ENCODE data around the gene ADGRL4.

ADGRL4 gene

GRCh38 chr1:78919150-78919549 lies 87.4 kb downstream of the ADGRL4 start:
- TF ChIP-seq ZNF174 (tag by site-specific recombination; IDR thresholded peaks at IDR 0.05) (no peak), ZNF221 (tag by site-specific recombination; IDR thresholded peaks at IDR 0.05; ENCODE audit: borderline replicate concordance) (no peak), ZNF544 (tag by site-specific recombination; IDR thresholded peaks at IDR 0.05) (no peak), MYNN (tag by site-specific recombination; IDR thresholded peaks at IDR 0.05; ENCODE audit: borderline replicate concordance) (no peak)
- H3K4me1 ChIP-seq (ENCODE audit: control insufficient read depth, insufficient read depth, low read length) = no peaks in the 10 kb centered on the region
- no peaks in the 10 kb centered on the region for H3K9me3 ChIP-seq (ENCODE audit: control insufficient read depth, insufficient read depth, low read depth, low read length)
- H3K4me3 ChIP-seq (ENCODE audit: low read depth, low read length) = no peak overlapping the region
- POLR2A ChIA-PET = no interaction called here
- no peaks in the 10 kb centered on the region for H3K36me3 ChIP-seq (ENCODE audit: control insufficient read depth in 2 of 2, insufficient read depth in 1 of 2, low read length in 2 of 2)
- CTCF ChIA-PET = no interaction called here
- H3K27ac ChIP-seq (ENCODE audit: extremely low read depth, low read depth, low read length) = no peak overlapping the region

- Histone ChIP-seq H3K36me3 (ENCODE audit: control insufficient read depth in 2 of 2, insufficient read depth in 1 of 2, low read length in 2 of 2) (no peaks in the 10 kb centered on the region), H3K4me3 (ENCODE audit: low read depth, low read length) (no peak overlapping the region), H3K9me3 (ENCODE audit: control insufficient read depth, insufficient read depth, low read depth, low read length) (no peaks in the 10 kb centered on the region), H3K4me1 (ENCODE audit: control insufficient read depth, insufficient read depth, low read length) (no peaks in the 10 kb centered on the region), H3K27ac (ENCODE audit: extremely low read depth, low read depth, low read length) (no peak overlapping the region)
- TF ChIP-seq ZFHX2 (tag by site-specific recombination; conservative IDR thresholded peaks at IDR 0.05) (no peak), ZNF114 (tag by site-specific recombination; IDR thresholded peaks at IDR 0.05) (no peak), ZNF157 (tag by site-specific recombination; IDR thresholded peaks at IDR 0.05) (no peak)
- CTCF ChIA-PET = no interaction called here
- POLR2A ChIA-PET = no interaction called here
Measured at GRCh38 chr1:78918157-78918556, 88.4 kb downstream of the ADGRL4 start.

GRCh38 chr1:78916986-78917385 lies 89.5 kb downstream of the ADGRL4 start:
- no peak overlapping the region for H3K4me3 ChIP-seq (ENCODE audit: low read depth, low read length)
- H3K27ac ChIP-seq (ENCODE audit: extremely low read depth, low read depth, low read length) = no peak overlapping the region
- TF ChIP-seq HIC1 (tag by site-specific recombination; IDR thresholded peaks at IDR 0.05) = no peak
- no peak for TF ChIP-seq AEBP2 (tag by site-specific recombination; IDR thresholded peaks at IDR 0.05; ENCODE audit: borderline replicate concordance)
- no peak for TF ChIP-seq ZNF398 (tag by site-specific recombination; IDR thresholded peaks at IDR 0.05)
- TF ChIP-seq ZNF704 (tag by site-specific recombination; IDR thresholded peaks at IDR 0.05) = no peak
- no peak for TF ChIP-seq ZNF274 (IDR thresholded peaks at IDR 0.05; ENCODE audit: low read length)
- no peak for TF ChIP-seq ZNF274 (tag by site-specific recombination; IDR thresholded peaks at IDR 0.05; ENCODE audit: borderline replicate concordance)
- no peak for TF ChIP-seq ZNF521 (tag by site-specific recombination; IDR thresholded peaks at IDR 0.05)
- TF ChIP-seq BCL11A (tag by site-specific recombination; IDR thresholded peaks at IDR 0.05; ENCODE audit: low read depth) = no peak
- TF ChIP-seq ZNF843 (tag by site-specific recombination; IDR thresholded peaks at IDR 0.05) = no peak
- no peak for TF ChIP-seq ZNF623 (tag by site-specific recombination; IDR thresholded peaks at IDR 0.05)
- CTCF ChIA-PET = no interaction called here
- H3K36me3 ChIP-seq (ENCODE audit: control insufficient read depth in 2 of 2, insufficient read depth in 1 of 2, low read length in 2 of 2) = no peaks in the 10 kb centered on the region
- no peaks in the 10 kb centered on the region for H3K9me3 ChIP-seq (ENCODE audit: control insufficient read depth, insufficient read depth, low read depth, low read length)
- POLR2A ChIA-PET = no interaction called here
- no peaks in the 10 kb centered on the region for H3K4me1 ChIP-seq (ENCODE audit: control insufficient read depth, insufficient read depth, low read length)
